ENCODE measurements around the gene DXO. TPM values are rescaled to one million over a fixed set of nuclear protein-coding genes. Genes with fewer than 3 reads are reported as not detected.

DXO gene
- total and polyA plus RNA-seq, 4 donors, result 11.9 to 23.9 (median 16.9) TPM

DNA sequence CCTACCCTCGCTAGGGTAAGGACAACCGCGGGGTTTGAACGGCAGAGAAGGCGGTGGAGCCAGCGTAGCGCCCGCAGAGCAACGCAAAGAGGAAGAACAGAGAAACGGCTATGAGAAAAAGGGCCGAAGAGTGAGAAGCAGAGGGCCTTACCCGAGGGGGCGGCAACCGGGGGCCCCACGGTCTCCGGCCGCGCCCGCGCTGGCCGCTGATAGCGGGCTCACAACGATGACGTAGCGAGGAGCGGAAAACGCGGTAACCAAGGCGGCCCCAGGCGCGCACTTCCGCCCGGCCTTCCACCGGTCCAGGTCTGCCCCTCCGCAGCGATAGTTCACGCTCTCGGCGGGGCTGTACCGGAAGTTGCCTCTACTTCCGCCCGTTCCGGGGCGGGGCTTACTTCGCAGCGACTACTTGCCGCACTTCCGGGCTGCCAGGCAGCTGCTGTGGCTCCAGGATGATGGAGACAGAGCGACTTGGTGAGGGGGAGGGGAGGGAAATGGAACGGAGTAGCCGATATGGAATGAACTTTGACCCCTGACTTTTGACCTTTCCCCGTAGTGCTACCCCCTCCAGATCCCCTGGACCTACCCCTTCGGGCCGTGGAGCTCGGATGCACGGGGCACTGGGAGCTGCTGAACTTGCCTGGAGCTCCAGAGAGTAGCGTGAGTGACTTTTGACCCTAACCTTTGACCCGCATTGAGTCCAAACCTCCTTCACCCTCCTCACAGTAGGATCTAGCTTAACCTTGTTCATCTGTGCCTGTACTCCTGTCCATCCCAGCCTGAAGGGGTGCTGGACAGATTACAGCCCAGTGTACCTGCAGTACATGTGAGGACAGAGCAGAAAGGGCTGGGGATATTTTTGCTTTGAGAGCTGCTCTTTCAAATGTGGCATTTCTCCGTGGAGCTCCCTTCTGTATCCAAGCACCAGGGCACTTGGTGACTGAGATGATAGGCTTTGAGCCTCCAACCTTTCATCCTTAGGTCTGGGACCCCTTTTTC lies 12.9 kb downstream of the DXO start, which contains the start of the genes NELFE and SKIC2:
Gene NELFE (minus strand): TSS at position 231 of the 999 bp plus-strand sequence. CDS start 525 bp downstream, outside the sequence.
Gene SKIC2 (plus strand): TSS at position 435 of the 999 bp plus-strand sequence. CDS start 18 bp downstream, at position 453.
- ATAC-seq (ENCODE audit: insufficient read depth, low FRiP score), result peak; percentile 98
- Histone ChIP-seq H3K9ac (ENCODE audit: insufficient read depth in 1 of 2, low read length in 2 of 2) (peak within 1 kb of the TSS; percentile 94 to 98), H3K36me3 (ENCODE audit: control insufficient read depth in 4 of 4, insufficient read depth in 4 of 4, low read length in 4 of 4) (peaks cover 15 to 49% (median 21%) of the 10 kb centered on the region in 4 donors), H3K4me1 (ENCODE audit: control insufficient read depth in 5 of 5, insufficient read depth in 5 of 5, low read length in 5 of 5) (peaks cover 4 to 19% (median 9%) of the 10 kb centered on the region in 5 donors), H3K9me3 (ENCODE audit: control insufficient read depth in 4 of 4, insufficient read depth in 3 of 4, low read length in 3 of 4) (no peaks in the 10 kb centered on the region), H3K27me3 (ENCODE audit: control insufficient read depth in 3 of 3, insufficient read depth in 3 of 3, low read length in 2 of 3) (no peaks in the 10 kb centered on the region), H3K4me3 (peak within 1 kb of the TSS; percentile 82), H3K27ac (ENCODE audit: low read depth in 1 of 2, low read length in 1 of 2) (peak within 1 kb of the TSS; percentile 79 to 94)
- WGBS, 2 donors, result 0 to 1% methylated on average over 53 to 59 of the region's 59 CpGs
- TF ChIP-seq, protein P1, sequence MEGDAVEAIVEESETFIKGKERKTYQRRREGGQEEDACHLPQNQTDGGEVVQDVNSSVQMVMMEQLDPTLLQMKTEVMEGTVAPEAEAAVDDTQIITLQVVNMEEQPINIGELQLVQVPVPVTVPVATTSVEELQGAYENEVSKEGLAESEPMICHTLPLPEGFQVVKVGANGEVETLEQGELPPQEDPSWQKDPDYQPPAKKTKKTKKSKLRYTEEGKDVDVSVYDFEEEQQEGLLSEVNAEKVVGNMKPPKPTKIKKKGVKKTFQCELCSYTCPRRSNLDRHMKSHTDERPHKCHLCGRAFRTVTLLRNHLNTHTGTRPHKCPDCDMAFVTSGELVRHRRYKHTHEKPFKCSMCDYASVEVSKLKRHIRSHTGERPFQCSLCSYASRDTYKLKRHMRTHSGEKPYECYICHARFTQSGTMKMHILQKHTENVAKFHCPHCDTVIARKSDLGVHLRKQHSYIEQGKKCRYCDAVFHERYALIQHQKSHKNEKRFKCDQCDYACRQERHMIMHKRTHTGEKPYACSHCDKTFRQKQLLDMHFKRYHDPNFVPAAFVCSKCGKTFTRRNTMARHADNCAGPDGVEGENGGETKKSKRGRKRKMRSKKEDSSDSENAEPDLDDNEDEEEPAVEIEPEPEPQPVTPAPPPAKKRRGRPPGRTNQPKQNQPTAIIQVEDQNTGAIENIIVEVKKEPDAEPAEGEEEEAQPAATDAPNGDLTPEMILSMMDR (IDR thresholded peaks at IDR 0.05; ENCODE audit: control extremely low read depth, extremely low read depth), result no peak
- peak; percentile 99 for DNase-seq

DNA sequence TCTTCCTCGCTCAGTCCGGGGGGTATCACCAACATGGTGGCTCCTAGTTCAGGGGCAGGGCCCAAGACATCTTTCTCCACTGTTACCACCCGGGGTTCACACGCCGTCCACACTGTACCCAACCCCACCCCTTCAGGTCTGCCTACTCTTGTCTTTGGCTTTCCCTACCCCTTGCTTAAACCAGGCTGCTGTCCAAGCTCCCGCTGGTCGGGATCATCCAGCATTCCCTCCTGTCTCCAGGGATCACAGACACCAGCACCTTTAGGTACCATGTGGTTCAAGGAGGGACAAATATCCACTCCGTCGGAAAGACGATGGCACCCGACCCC lies 13.6 kb downstream of the DXO start:
- Histone ChIP-seq H3K9me3 (ENCODE audit: control insufficient read depth in 4 of 4, insufficient read depth in 3 of 4, low read length in 3 of 4) (no peaks in the 10 kb centered on the region), H3K9ac (ENCODE audit: insufficient read depth in 1 of 2, low read length in 2 of 2) (peak overlapping the region; percentile 94 to 98), H3K27me3 (ENCODE audit: control insufficient read depth in 3 of 3, insufficient read depth in 3 of 3, low read length in 2 of 3) (no peaks in the 10 kb centered on the region), H3K4me3 (peak overlapping the region; percentile 82), H3K4me1 (ENCODE audit: control insufficient read depth in 5 of 5, insufficient read depth in 5 of 5, low read length in 5 of 5) (peaks cover 4 to 19% (median 9%) of the 10 kb centered on the region in 5 donors), H3K36me3 (ENCODE audit: control insufficient read depth in 4 of 4, insufficient read depth in 4 of 4, low read length in 4 of 4) (peaks cover 20 to 48% (median 25%) of the 10 kb centered on the region in 4 donors), H3K27ac (ENCODE audit: low read depth in 1 of 2, low read length in 1 of 2) (peak overlapping the region; percentile 79 to 94)
- ATAC-seq (ENCODE audit: insufficient read depth, low FRiP score), result no peak
- 7 to 13% methylated on average over 11 of the region's 11 CpGs for WGBS, 2 donors
- TF ChIP-seq, protein P1 (IDR thresholded peaks at IDR 0.05; ENCODE audit: control extremely low read depth, extremely low read depth), result no peak
- DNase-seq, result no peak

GRCh38 chr6:31956796-31957195 lies 15.1 kb downstream of the DXO start:
- H3K27me3 ChIP-seq (ENCODE audit: control insufficient read depth in 3 of 3, insufficient read depth in 3 of 3, low read length in 2 of 3), result no peaks in the 10 kb centered on the region
- TF ChIP-seq, protein P1 (IDR thresholded peaks at IDR 0.05; ENCODE audit: control extremely low read depth, extremely low read depth), result no peak
- H3K4me3 ChIP-seq, result no peak overlapping the region
- DNase-seq (no peak), ATAC-seq (ENCODE audit: insufficient read depth, low FRiP score) (no peak)
- peaks cover 4 to 19% (median 9%) of the 10 kb centered on the region in 5 donors for H3K4me1 ChIP-seq (ENCODE audit: control insufficient read depth in 5 of 5, insufficient read depth in 5 of 5, low read length in 5 of 5)
- 63% methylated on average over 3 of the region's 3 CpGs for WGBS, 2 donors
- H3K9ac ChIP-seq (ENCODE audit: insufficient read depth in 1 of 2, low read length in 2 of 2), result no peak overlapping the region
- H3K9me3 ChIP-seq (ENCODE audit: control insufficient read depth in 4 of 4, insufficient read depth in 3 of 4, low read length in 3 of 4), result no peaks in the 10 kb centered on the region
- H3K36me3 ChIP-seq (ENCODE audit: control insufficient read depth in 4 of 4, insufficient read depth in 4 of 4, low read length in 4 of 4), result peaks cover 16 to 39% (median 35%) of the 10 kb centered on the region in 4 donors
- H3K27ac ChIP-seq (ENCODE audit: low read depth in 1 of 2, low read length in 1 of 2), result no peak overlapping the region

All from lung (tissue), 12 donors.